Body of pancreas (tissue), 4 donors: ENCODE data around the gene TMEM218. TPM values are rescaled to one million over a fixed set of nuclear protein-coding genes. Genes with fewer than 3 reads are reported as not detected.

Experiments used
- ATAC-seq: fragments of 150-250 bp; one replicate; pipeline ENCODE4 v1.9.1; 2016
- DNase-seq, 4 donors: peaks; one replicate each; pipeline ENCODE4 v3.0.0-alpha.2; 2019
- H3K27ac ChIP-seq, 4 donors: fragments of 200-600 bp; sonication (generic); 1 replicate in 3 of 4; 2 replicates in 1 of 4; pipeline versions ENCODE4 v1.5.1 to v1.6.1; 2016 to 2019; ENCODE audit warnings: mild to moderate bottlenecking in 1 of 4, mixed read lengths in 1 of 4, moderate library complexity in 1 of 4
- H3K27me3 ChIP-seq, 2 donors: fragments of 200-600 bp; sonication (generic); one replicate each; pipeline ENCODE4 v1.6.0; 2016; ENCODE audit warnings: mild to moderate bottlenecking in 1 of 2
- H3K36me3 ChIP-seq, 2 donors: fragments of 200-600 bp; sonication (generic); replicated peaks in 1 of 2; 2 replicates each; pipeline ENCODE4 v1.5.1; 2016; ENCODE audit warnings: low read depth in 2 of 2; ENCODE audit not compliant: insufficient read depth in 1 of 2
- H3K4me1 ChIP-seq: fragments of 200-600 bp; sonication (generic); one replicate; pipeline ENCODE4 v1.6.0; 2016
- H3K4me3 ChIP-seq, 2 donors: fragments of 200-600 bp; sonication (generic); 1 replicate in 1 of 2; 2 replicates in 1 of 2; pipeline ENCODE4 v1.5.1; 2016 to 2019
- H3K9me3 ChIP-seq, 3 donors: fragments of 200-600 bp; sonication (generic); 1 replicate in 2 of 3; 2 replicates in 1 of 3; pipeline ENCODE4 v1.5.1; 2016
- POLR2A ChIP-seq, 3 donors: fragments of 450-650 bp; IDR thresholded peaks; one replicate each; pipeline ENCODE4 v1.6.1; 2016; ENCODE audit warnings: antibody characterized with exemption in 3 of 3, mild to moderate bottlenecking in 2 of 3
- WGBS, 2 donors: methylation state at CpG; one replicate each; pipeline ENCODE4 v1.1.5; 2017; 5-methylcytosine and 5-hydroxymethylcytosine counted together
- intact Hi-C: fragments of 100-400 bp; cut with DNase I; formaldehyde crosslinking; loops from one replicate; pipeline ENCODE4 v1.15.1; 2023
- total RNA-seq, 2 donors: library from RNA; depleted of rRNA; stranded (reverse); fragments of >200 nt; gene quantifications; one replicate each; pipeline ENCODE4 v1.1.0, GENCODE V29; 2016
- TF ChIP-seq, protein P1 (sequence below), 7 experiments: fragments of 450-650 bp in 4 of 7; fragments of 200-600 bp in 3 of 7; sonication (generic) in 3 of 7; IDR thresholded peaks; one replicate each; pipeline ENCODE4 v1.5.1; 2016 to 2019; ENCODE audit warnings: antibody characterized with exemption in 7 of 7

Gene TMEM218
- total RNA-seq, 2 donors from 2014 or later, result 8.8 to 10.2 TPM

DNA sequence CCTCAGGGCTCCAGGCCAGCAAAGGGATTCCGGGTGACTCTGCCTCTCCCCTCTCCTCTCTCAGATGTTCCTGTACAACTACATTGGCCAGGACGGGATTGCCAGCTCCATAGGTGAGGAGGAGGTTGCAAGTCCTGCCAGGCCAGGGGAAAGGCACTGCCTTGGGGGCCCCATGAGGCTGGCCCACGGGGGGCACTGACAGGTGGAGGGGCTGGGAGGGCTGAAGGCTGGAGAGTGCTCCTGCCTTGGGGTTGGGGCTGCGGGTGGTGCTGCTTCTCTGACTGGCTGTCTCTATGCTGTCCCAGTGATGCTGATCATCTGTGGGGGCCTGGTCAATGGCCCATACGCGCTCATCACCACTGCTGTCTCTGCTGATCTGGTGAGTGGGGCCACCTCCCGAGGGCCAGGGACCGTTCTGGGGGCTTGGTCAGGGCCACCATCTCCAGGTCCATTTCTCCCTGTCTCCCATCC is 26.6 kb downstream of the TMEM218 start:
- no peak for TF ChIP-seq POLR2A (IDR thresholded peaks at IDR 0.05)
- TF ChIP-seq, protein P1, sequence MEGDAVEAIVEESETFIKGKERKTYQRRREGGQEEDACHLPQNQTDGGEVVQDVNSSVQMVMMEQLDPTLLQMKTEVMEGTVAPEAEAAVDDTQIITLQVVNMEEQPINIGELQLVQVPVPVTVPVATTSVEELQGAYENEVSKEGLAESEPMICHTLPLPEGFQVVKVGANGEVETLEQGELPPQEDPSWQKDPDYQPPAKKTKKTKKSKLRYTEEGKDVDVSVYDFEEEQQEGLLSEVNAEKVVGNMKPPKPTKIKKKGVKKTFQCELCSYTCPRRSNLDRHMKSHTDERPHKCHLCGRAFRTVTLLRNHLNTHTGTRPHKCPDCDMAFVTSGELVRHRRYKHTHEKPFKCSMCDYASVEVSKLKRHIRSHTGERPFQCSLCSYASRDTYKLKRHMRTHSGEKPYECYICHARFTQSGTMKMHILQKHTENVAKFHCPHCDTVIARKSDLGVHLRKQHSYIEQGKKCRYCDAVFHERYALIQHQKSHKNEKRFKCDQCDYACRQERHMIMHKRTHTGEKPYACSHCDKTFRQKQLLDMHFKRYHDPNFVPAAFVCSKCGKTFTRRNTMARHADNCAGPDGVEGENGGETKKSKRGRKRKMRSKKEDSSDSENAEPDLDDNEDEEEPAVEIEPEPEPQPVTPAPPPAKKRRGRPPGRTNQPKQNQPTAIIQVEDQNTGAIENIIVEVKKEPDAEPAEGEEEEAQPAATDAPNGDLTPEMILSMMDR (IDR thresholded peaks at IDR 0.05), result no peak
- intact Hi-C loops, result no loop called here
- WGBS, 2 donors, result 60 to 75% methylated on average over 7 to 8 of the region's 8 CpGs

DNA sequence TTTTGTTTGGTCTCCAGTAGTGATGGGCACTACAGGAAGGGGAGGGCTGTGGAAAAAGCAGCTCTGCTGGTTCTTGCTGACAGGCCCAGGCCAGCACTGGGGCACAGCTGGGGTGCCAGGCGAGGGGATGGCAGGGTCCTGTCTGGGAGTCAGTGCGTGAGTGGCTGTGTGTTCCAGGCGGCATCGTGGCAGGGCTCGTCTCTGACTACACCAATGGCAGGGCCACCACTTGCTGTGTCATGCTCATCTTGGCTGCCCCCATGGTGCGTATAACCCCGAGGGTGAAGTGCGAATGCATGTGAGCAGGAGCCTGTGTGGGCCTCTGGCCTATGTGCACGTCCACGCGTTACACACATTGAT is 27.4 kb downstream of the TMEM218 start:
- Histone ChIP-seq H3K4me1 (no peaks in the 10 kb centered on the region), H3K4me3 (no peak overlapping the region), H3K27me3 (no peaks in the 10 kb centered on the region), H3K27ac (no peak overlapping the region), H3K9me3 (no peaks in the 10 kb centered on the region), H3K36me3 (no peaks in the 10 kb centered on the region)
- 84 to 87% methylated on average over 11 of the region's 11 CpGs for WGBS, 2 donors
- intact Hi-C loops, result no loop called here
- DNase-seq (no peak), ATAC-seq (no peak)
- TF ChIP-seq, protein P1 (IDR thresholded peaks at IDR 0.05), result no peak
- no peak for TF ChIP-seq POLR2A (IDR thresholded peaks at IDR 0.05)

More for the DNA sequence above, 26.6 kb downstream of the TMEM218 start:
- Histone ChIP-seq H3K36me3 (no peaks in the 10 kb centered on the region), H3K27ac (no peak overlapping the region), H3K4me1 (no peaks in the 10 kb centered on the region), H3K4me3 (no peak overlapping the region), H3K27me3 (no peaks in the 10 kb centered on the region), H3K9me3 (no peaks in the 10 kb centered on the region)
- DNase-seq, result no peak
- ATAC-seq, result no peak

GRCh38 chr11:125083312-125084056 is 27.9 kb downstream of the TMEM218 start:
- H3K4me1 ChIP-seq, result no peaks in the 10 kb centered on the region

GRCh38 chr11:125082611-125083311 is 28.7 kb downstream of the TMEM218 start:
- no peak overlapping the region for H3K4me3 ChIP-seq
- TF ChIP-seq, protein P1 (IDR thresholded peaks at IDR 0.05), result no peak
- no peak for TF ChIP-seq POLR2A (IDR thresholded peaks at IDR 0.05)
- DNase-seq (no peak), ATAC-seq (no peak)
- H3K27ac ChIP-seq, result no peak overlapping the region
- 57 to 64% methylated on average over 6 to 10 of the region's 10 CpGs for WGBS, 2 donors
- H3K9me3 ChIP-seq, result no peaks in the 10 kb centered on the region
- intact Hi-C loops, result no loop called here
- H3K4me1 ChIP-seq, result no peaks in the 10 kb centered on the region
- no peaks in the 10 kb centered on the region for H3K27me3 ChIP-seq
- no peaks in the 10 kb centered on the region for H3K36me3 ChIP-seq

More at GRCh38 chr11:125083312-125084056, 27.9 kb downstream of the TMEM218 start:
- ATAC-seq, result no peak
- WGBS, 2 donors, result 46 to 50% methylated on average over 10 to 11 of the region's 11 CpGs
- Histone ChIP-seq H3K27ac (no peak overlapping the region), H3K9me3 (no peaks in the 10 kb centered on the region), H3K4me3 (no peak overlapping the region), H3K27me3 (no peaks in the 10 kb centered on the region), H3K36me3 (no peaks in the 10 kb centered on the region)
- no peak for TF ChIP-seq POLR2A (IDR thresholded peaks at IDR 0.05)
- TF ChIP-seq, protein P1 (IDR thresholded peaks at IDR 0.05), result no peak
- intact Hi-C loops, result no loop called here
- no peak for DNase-seq
